Measurements from ENCODE around the gene NOC4L. TPM values are rescaled to one million over a fixed set of nuclear protein-coding genes. Genes with fewer than 3 reads are reported as not detected.

The NOC4L gene
- total RNA-seq, 1 donor from 2014 or later: 16.5 TPM

- no peaks in the 10 kb centered on the region for H4K20me1 ChIP-seq (ENCODE audit: insufficient read depth, low read length)
- no peak for TF ChIP-seq CTCF (IDR thresholded peaks at IDR 0.05; ENCODE audit: insufficient read depth, low read depth, low read length)
- TF ChIP-seq EZH2 (IDR thresholded peaks at IDR 0.05; ENCODE audit: insufficient read depth, low read length): no peak
- H3K9me3 Mint-ChIP-seq (ENCODE audit: unreplicated experiment): peaks cover 4% of the 10 kb centered on the region
- no peaks in the 10 kb centered on the region for H3K4me1 Mint-ChIP-seq (ENCODE audit: low read depth, unreplicated experiment)
- H3K4me3 Mint-ChIP-seq (ENCODE audit: unreplicated experiment): no peak overlapping the region
- H3K36me3 ChIP-seq (ENCODE audit: insufficient read depth, low read length): no peaks in the 10 kb centered on the region
- no peak overlapping the region for H3K4me3 ChIP-seq (ENCODE audit: insufficient read depth, low read depth, low read length)
- no peak overlapping the region for H3K27ac ChIP-seq (ENCODE audit: low read depth, low read length)
- no peak overlapping the region for H2AFZ ChIP-seq (ENCODE audit: low read depth, low read length)
- H3K9me3 ChIP-seq (ENCODE audit: insufficient read depth, low read depth, low read length): peaks cover 5% of the 10 kb centered on the region
- no peak for DNase-seq (ENCODE audit: low read depth)
- H3K27ac Mint-ChIP-seq (ENCODE audit: unreplicated experiment): no peak overlapping the region
- H3K9ac ChIP-seq (ENCODE audit: low read length): no peak overlapping the region
- H3K79me2 ChIP-seq (ENCODE audit: insufficient read depth, low read length): no peaks in the 10 kb centered on the region
- H3K27me3 ChIP-seq (ENCODE audit: insufficient read depth, low read length): peaks cover 22% of the 10 kb centered on the region
- H3K36me3 Mint-ChIP-seq (ENCODE audit: low read depth, unreplicated experiment): no peaks in the 10 kb centered on the region
- no peaks in the 10 kb centered on the region for H3K4me1 ChIP-seq (ENCODE audit: insufficient read depth, low read length)
- no peak for FAIRE-seq
- peaks cover 66% of the 10 kb centered on the region for H3K27me3 Mint-ChIP-seq (ENCODE audit: low read depth, unreplicated experiment)
- H3K4me2 ChIP-seq (ENCODE audit: low read length): no peak overlapping the region
Measured at GRCh38 chr12:132180648-132181546, 36.6 kb downstream of the NOC4L start.

DNA sequence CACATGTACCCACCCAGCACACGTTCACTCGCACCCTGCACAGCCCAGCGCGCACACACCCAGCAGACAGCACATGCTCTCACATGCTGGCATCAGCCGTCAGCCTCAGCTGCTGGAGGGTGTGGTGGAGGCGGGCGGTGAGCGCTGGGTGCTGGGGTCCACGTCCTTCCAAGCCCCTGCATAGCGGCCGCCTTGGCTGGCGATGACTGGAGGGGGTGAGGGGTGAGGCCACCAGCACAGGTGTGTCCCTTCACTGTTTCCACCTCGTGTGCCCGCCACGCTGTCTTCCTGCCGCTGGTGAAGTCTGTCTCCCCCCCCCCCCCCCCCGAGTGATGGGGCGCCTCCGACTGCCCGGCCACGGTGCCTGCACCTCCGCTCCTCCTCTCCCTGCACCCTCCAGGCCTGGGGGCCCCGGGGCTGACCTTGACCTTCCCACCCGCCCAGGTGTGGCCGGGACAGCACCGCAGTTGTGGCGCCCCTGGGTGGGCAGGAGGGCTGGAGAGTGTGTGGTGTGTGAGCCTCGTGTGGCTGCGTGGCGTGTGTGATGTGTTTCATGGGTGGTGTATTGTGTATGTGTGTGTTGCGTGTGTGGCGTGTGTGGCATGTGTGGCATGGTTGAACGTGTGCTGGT, 37.4 kb downstream of the NOC4L start:
- Mint-ChIP-seq H3K27me3 (ENCODE audit: low read depth, unreplicated experiment) (peaks cover 72% of the 10 kb centered on the region), H3K36me3 (ENCODE audit: low read depth, unreplicated experiment) (no peaks in the 10 kb centered on the region), H3K4me3 (ENCODE audit: unreplicated experiment) (no peak overlapping the region), H3K27ac (ENCODE audit: unreplicated experiment) (no peak overlapping the region), H3K4me1 (ENCODE audit: low read depth, unreplicated experiment) (no peaks in the 10 kb centered on the region), H3K9me3 (ENCODE audit: unreplicated experiment) (peaks cover 4% of the 10 kb centered on the region)
- no peak overlapping the region for H3K4me2 ChIP-seq (ENCODE audit: low read length)
- no peaks in the 10 kb centered on the region for H3K36me3 ChIP-seq (ENCODE audit: insufficient read depth, low read length)
- H3K27ac ChIP-seq (ENCODE audit: low read depth, low read length): no peak overlapping the region
- peaks cover 23% of the 10 kb centered on the region for H3K27me3 ChIP-seq (ENCODE audit: insufficient read depth, low read length)
- TF ChIP-seq EZH2 (IDR thresholded peaks at IDR 0.05; ENCODE audit: insufficient read depth, low read length): no peak
- no peak for TF ChIP-seq CTCF (IDR thresholded peaks at IDR 0.05; ENCODE audit: insufficient read depth, low read depth, low read length)
- no peak overlapping the region for H3K4me3 ChIP-seq (ENCODE audit: insufficient read depth, low read depth, low read length)
- no peaks in the 10 kb centered on the region for H3K4me1 ChIP-seq (ENCODE audit: insufficient read depth, low read length)
- H3K9ac ChIP-seq (ENCODE audit: low read length): no peak overlapping the region
- no peak for FAIRE-seq
- peaks cover 5% of the 10 kb centered on the region for H3K9me3 ChIP-seq (ENCODE audit: insufficient read depth, low read depth, low read length)
- no peak overlapping the region for H2AFZ ChIP-seq (ENCODE audit: low read depth, low read length)
- H4K20me1 ChIP-seq (ENCODE audit: insufficient read depth, low read length): no peaks in the 10 kb centered on the region
- no peaks in the 10 kb centered on the region for H3K79me2 ChIP-seq (ENCODE audit: insufficient read depth, low read length)
- DNase-seq (ENCODE audit: low read depth): no peak
